HG03039 (cell line): Measurements from ENCODE around the gene HDAC5.

Experiments used
- ATAC-seq: cut with Tn5 transposase; IDR thresholded peaks from one replicate; pipeline ENCODE4 v1.9.1; 2021; ENCODE audit warnings: mild to moderate bottlenecking, moderate library complexity; ENCODE audit not compliant: unreplicated experiment

HDAC5 gene

DNA sequence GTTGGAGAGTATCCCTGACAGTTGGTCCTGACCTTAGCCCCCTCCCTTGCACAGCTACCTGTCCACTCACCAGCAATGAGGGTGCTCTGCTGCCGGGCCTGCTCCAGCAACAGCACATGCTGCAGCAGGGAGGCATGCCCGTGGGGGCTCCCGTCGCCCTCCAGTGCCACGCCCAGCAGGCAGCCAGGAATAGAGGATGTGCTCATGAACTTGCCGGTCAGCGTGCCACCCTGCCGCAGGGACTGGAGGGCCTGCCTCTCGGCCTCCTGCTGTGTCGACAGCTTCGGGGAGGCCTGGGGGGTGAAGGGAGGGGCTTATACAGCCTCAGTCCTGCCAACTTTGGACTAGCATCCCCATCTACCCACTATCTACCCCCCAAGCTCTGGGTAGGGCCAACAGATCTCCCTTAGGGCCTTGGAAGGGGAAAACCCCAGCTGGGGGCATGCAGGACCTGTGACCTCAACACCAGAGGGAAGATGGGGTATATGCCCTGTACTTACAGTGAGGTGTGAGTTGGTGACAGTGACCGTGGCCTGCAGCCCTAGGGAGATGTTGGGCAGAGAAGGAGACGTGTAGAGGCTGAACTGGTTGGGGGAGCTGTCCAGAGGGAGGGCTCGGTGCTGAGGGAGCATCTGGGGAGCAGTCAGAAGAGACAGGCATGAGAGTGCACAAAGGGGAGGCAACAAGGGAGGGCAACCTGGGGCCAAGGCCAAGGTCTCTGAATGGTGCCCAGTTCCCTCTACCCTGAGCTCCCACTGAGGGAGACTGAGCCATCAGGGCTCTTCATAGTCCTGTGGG is 32.0 kb downstream of the HDAC5 start:
- ATAC-seq = no peak

DNA sequence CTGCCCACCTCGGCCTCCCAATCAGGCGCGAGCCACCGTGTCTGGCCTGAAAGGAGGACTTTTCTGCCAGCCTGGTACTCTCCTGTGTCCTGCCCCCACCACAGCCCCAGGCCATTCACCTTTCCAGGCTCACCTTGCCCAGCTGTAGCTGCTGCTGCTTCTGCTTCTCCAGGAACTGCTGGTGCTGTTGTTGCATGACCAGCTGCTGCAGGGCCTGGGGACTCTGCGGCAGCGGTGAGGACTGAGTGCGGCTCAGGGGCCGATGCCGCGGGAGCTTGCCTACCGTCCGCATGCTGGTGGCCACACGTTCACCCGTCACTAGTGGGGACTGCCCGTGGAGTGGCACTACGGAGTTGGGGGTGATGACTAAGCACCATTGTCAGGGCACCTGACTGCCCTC is 35.2 kb downstream of the HDAC5 start:
- ATAC-seq = no peak

DNA sequence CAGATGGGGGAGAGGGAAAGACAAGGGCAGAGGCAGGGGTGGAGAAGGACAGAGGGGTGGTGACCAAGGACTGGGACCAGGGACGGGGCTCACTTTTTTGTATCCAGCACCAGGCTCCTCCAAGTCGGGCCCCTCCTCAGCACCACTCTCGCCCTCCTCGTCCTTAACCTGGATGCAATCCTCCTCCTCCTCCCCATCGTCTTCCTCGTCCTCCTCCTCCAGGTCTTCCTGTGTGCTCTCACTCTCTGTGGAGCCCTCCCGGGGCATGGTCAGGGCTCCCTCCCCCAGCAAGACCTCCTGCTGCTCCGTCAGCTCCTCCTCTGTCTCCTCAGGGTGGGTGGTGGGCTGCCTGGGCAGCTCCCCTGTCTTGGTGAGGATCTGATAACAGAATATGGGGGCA is 36.1 kb downstream of the HDAC5 start:
- no peak for ATAC-seq

DNA sequence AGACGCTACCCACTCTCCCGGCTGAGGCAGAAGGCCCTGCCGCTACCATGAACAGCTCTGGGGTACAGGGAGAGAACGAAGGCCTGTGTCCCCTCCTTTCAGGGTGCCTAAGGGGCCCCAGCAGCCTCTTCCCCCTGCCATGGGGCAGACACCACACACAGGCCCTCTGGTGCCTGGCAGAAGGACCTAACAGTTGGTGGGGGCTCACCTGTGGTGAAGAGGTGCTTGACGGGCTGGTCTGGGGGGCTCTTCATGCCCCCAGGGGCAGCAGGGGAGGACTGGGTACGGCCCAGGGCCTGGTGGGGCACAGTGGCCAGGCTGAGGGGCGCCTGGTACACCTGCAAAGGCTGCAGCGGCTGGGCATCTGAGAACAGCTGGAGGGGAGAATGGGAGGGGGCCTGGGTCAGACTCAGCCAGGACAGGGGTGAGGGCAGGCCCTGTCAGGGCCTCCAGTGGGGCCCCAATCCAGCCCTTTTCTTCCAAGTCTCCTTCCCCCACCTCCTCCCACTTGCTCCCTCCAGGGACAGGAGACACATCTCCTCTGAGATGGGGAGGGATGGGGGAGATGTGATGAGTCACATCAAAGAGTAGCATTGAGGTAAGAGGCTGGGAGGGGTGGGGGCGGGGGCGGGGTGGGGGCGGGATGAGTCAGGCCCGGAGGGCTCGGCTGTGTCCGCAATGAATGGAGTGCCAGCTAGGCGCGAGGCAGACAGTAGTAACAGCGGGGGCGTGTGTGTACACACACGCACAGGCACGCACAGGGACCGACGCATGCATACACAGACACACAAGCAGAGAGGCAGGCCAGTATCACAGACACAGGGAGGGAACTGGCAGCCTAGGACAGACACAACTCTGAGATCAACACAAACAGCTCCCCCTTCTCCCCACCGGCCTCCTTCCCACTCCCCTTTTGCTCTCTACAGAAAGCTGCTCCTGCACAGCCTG is 36.8 kb downstream of the HDAC5 start:
- ATAC-seq = no peak

DNA sequence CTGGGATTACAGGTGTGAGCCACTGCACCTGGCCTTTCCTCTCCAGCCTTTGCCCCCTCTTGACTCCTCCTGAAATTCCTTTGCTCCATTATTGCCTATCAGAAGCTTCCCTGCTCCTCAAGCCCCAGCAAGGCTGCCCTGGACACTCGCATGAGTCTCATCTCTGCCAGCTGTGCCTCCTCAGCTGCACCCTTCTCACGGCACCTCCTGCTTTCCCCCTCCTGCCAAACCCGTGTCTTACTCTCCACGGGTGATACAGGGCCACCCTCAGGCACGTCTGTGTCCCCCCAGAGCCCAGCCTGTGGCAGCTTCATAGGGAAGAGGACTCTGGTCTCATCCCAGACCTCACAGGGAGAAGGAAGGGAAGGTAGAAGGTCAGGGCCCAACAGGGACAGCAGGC is 37.5 kb downstream of the HDAC5 start:
- ATAC-seq = no peak

DNA sequence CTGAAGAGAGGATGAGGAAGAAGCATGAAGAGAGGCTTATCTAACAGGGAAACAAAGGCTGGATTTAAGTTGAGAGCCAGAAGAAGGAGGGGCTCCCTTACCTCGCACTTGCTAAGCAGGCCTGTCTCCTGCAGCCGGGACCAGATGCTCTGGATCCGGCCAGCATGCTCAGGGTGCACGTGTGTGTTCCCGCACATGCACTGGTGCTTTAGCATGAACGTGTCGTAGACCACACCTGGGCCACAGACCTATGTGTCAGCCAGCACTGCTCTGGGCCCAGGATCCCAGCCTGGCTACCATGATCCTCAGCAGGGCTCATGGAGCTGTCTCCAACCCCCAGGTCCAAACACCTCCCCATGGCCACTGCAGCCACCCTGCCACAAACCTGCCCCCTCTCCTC is 38.5 kb downstream of the HDAC5 start:
- ATAC-seq = no peak

DNA sequence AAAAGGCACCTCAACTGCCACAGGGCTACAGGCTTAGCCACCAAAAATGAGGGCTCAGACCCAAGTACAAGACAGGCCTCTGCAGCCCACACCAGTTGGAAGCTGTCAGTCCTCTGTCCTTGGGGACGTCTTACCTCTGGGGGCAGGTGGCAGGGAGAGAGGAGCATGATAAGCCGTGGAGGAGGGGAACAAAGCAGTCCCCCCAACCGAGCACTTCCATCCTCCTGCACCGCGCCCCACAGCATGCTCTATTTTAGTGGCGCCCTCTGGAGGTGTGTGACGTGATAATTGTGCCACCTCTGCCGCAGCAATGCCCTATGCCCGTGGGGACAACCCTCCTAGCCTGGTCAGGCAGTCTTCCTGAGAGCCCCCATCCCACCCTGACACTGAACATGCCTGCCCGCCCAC is 39.3 kb downstream of the HDAC5 start:
- no peak for ATAC-seq

DNA sequence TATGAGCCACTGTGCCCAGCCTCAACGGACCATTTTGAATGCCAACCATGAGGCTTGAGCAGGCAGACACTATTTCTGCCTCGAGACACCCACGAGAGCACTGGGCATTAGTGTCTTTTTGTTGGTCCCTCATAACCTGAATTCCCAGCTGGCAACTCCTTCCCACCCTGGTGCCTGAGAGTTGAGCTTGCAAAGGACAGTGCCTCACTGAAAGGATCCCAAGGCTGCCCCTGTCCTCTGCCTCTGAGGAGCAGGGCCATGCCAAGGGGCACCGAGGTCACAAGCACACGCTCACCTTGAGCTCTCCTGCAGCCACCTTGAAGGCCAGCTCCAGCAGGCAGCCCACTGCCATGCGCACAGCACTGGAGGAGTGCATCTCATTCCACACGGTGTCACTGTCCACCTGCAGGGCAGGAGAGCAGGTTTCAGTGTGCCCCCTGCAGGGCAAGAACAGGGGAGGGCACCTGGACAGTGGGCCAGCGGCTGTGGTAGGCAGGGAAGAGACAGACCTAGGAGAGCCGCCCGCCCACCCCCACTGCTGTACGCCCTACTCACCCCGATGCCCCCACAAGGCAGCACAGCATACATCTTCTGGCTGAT is 40.1 kb downstream of the HDAC5 start:
- no peak for ATAC-seq

DNA sequence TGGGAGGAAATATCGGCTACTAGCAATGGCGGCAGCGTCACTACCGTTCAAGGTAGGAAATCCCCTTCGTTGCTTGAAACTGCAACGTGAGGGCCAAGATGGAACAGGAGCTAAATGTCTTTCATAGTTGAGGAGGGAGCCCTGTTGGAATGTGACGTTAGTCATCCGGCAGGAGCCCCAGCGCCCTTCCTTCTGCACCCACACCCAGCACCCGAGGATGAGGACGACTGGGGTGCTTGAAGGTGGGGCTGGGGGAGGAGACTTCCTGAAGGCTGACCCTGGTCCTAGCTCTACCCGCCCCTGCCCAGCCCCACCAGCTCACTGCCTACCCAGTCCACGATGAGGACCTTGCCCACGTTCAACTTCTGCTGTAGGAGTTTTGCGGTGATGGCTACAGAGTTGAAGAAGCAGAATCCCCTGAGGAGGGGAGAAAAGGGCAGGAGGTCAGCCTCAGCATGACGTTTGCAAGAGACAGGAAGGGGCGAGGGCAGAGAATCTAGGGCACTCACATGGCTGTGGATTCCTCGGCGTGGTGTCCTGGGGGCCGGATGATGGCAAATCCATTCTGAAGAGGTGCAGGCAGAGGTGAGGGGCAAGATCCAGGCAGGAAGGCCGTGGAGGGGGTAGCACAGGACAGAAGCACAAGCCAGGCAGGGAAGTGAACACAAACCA is 41.0 kb downstream of the HDAC5 start:
- no peak for ATAC-seq

DNA sequence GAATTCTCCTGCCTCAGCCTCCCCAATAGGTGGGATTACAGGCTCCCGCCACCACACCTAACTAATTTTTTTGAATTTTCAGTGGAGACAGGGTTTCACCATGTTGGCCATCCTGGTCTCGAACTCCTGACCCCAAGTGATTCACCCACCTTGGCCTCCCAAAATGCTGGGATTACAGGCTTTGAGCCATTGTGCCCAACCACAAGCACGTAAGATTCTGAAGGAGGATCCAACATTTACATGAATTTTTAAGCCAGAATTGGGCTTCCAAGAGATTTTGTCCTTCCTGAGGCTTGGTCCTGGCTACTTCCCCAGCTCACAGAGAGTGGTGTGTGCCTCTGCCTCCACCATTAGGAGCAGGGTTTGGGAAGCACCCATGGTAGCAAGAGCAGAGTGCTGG is 41.8 kb downstream of the HDAC5 start:
- ATAC-seq = no peak

DNA sequence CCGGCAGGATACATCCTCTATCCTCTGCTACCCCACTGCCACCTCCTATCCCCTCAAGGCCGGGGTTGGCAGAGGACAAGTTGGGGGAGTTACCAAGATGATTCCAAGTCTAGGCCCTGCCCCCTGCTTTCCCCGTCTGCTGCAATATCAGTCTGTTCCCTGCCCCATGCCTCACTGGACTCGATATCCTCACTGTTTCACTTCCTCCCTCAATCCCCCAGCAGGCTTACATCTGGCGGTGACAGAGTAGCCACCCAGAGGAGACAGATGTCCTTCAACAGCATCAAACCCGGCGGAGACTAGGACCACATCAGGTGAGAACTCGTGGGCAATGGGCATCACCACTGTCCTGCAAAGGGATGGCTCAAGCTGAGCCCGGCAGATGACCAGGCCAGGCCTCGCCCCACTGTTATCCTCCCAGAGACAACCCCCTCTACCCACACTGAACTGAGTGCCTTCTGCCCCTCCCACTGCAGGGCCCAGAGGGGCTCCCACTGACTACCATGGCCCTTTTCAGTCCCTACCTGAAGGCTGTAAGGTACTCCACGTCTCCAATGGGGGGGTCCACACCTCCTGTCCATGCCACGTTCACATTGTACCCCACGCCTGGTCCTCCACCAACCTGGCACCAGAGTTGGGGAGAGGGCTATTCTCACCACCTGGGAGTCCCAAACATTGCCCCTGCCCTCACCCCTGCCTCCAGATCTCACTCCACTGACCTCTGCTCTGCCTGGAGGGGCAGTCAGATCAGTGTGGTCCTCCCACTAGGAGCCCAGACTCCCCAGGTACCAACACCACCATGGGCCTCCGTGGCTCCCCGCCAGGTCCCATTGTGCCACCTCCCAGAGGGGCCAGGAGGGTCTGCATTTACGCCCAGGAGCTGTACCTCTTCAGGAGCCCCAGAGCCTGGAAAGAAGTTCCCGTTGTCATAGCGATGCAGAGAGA is 43.3 kb downstream of the HDAC5 start:
- no peak for ATAC-seq

DNA sequence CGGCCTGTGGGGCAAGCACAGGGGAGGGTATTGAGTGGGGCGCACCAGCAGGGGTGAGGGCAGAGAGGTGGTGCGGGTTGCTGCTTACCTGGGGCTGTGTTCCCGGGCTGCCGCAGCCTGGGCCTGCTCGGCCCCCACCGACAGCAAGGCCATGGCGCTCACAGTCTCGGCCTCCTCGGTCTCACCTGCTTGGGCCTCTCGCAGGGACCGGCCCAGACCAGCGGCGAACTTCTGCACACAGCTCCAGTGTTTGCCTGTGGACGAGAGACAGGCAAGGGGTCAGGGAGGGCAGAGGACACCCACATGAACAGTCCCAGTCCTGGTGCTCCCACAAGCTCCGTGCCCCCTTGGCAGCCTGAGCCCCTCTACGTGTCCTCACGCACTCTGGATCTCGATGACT is 45.0 kb downstream of the HDAC5 start:
- no peak for ATAC-seq

DNA sequence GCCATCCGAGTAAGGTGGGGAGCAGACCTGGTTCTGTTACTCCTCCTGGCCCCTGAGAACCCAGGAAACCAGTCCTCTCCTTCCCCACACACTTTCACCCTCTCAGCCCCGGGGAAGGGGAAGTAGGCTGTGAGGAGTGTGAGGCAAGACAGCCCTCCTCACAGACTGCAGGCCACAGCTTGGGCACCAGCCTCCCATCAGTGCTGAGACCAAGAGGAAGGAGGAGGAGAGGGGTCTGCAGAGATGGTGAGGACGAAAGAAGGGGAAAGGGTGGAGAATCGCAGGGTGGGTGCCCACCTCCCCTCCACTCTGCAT is 45.9 kb downstream of the HDAC5 start:
- no peak for ATAC-seq

DNA sequence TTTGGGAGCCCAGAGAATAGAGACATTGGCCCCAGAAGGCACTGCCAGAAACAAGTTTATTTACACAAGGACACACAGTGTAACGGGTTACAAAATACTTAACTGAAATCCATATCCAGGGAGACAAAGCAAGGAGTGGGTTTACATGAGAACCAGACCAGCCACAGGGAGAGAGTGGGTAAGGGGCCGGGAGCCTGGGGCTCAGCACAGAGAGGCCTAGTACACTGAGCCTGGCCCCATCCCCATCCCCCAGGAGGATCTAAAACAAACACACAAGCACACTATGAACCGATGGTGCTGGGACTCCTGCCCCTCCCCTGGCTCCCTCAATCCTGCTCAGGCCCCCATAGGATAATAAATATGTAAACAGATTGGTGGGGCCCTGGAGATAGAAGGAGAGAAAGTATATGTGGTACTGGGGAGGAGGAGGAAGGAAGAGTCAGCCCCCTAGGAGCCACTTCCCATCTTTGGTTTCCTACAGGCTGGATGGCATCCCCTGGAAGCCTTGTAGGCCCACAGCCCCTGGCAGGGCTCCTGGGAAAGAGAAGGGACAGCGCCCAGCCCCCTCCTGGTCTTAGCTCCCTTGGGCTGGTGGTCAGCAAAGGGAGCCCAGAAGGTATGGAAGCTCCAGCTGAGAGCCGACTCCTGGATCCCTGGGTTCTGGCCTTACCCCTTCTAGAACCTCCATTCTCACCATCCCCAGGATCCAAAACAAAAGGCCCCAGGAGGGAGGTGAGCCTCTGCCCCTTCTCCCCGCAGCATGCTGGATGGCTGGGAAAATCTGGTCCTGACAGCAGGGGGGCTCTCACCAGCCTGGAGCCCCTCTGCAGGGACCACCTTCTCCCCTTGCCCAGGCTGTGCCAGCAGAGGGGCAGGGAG is 46.5 kb downstream of the HDAC5 start:
- ATAC-seq = no peak

DNA sequence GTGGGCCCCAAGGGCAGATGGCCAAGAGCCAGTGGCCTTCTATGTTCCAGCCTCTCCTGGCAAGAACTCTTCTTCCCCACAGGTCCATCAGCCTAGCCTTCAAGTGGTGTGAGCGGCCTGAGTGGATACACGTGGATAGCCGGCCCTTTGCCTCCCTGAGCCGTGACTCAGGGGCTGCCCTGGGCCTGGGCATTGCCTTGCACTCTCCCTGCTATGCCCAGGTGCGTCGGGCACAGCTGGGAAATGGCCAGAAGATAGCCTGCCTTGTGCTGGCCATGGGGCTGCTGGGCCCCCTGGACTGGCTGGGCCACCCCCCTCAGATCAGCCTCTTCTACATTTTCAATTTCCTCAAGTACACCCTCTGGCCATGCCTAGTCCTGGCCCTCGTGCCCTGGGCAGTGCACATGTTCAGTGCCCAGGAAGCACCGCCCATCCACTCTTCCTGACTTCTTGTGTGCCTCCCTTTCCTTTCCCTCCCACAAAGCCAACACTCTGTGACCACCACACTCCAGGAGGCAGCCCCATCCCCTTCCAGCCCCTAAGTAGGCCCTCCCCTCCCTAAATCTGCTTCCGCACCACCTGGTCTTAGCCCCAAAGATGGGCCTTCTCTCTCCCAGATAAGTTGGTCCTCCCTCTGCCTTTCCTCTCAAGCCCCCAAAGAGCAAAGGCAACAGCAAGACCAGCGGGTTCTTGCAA is 47.7 kb downstream of the HDAC5 start:
- ATAC-seq = no peak

DNA sequence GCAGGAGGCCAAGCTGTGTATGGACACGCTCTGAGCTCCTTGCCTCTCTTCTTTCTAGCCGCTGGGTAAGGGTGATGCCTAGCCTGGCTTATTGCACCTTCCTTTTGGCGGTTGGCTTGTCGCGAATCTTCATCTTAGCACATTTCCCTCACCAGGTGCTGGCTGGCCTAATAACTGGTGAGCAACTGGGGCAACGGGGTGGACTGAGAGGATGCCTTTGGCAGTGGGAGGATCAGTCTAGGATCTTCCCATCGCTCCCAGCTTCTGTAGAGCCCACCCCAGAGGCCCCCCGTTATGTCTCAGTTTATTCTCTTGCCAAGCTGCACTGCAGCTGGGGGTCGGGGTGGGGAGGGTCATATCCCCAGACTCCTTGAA is 48.5 kb downstream of the HDAC5 start:
- no peak for ATAC-seq

DNA sequence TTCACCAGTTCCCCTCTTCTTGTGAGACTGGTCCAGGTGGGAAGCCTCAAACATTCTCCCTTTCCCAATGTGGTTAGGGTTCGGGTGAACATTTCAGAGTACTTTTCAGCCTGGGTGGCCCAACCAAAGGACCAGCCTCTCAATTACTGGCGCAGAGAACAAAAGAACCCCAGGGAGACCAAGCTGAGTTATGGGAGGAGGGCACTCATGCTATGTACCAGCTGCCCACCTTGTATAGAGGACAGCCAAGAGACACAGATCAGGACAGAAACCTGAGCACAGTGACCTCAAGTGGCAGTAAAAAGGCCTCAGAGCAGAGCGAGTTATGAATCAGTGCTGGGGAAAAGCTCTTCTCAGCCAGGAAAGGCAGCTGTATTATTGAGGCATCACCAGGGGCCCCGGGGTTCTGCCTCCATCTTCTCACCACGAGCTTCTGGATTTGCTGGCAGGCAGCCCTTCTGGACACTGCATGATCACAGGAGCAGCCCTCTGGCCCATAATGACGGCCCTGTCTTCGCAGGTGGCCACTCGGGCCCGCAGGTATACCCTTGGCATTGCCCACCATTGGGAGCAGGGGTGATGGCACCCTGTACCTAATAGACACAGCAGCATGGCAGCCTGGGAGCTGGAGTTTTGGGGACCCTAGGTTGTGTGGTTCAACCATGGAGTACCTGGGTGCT is 49.1 kb downstream of the HDAC5 start:
- no peak for ATAC-seq

DNA sequence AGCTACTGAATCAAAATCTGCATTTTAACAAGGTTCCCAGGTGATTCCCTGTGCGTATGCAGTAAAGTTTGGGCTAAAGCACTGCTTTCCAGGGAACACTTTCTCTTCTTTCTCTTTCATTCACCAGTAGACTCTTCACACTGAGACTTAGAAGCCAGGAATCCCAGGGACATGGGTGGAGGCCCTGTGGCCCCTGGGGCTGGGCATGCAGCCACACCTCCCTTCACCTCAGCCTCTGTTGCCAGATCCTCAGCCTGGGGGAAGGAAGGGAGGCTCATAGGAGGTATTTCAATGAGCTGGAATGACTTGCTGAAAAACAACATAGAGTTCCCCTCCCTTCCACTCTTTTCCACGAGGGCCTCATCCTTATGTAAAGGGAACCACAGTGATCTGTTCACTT is 51.7 kb downstream of the HDAC5 start:
- no peak for ATAC-seq
